ENCODE data around the gene PAK5.

Gene PAK5

GRCh38 chr20:9739991-9740390, 98.9 kb downstream of the PAK5 start:
- H3K27ac ChIP-seq (ENCODE audit: insufficient read depth in 1 of 2, low read depth in 1 of 2, low read length in 2 of 2, poor library complexity in 1 of 2, severe bottlenecking in 2 of 2) = no peak overlapping the region
- H3K4me3 ChIP-seq (ENCODE audit: control insufficient read depth in 1 of 7, extremely low read depth in 1 of 7, insufficient read depth in 4 of 7, low read depth in 2 of 7, low read length in 6 of 7) = no peak overlapping the region
- H3K9me3 ChIP-seq (ENCODE audit: control extremely low read depth in 1 of 5, control insufficient read depth in 4 of 5, insufficient read depth in 2 of 5, low read depth in 1 of 5, low read length in 4 of 5) = no peaks in the 10 kb centered on the region
- POLR2A ChIA-PET = no interaction called here
- CTCF ChIA-PET = no interaction called here
- no peak for DNase-seq
- H3K36me3 ChIP-seq (ENCODE audit: control insufficient read depth in 4 of 4, insufficient read depth in 4 of 4, low read length in 3 of 4) = no peaks in the 10 kb centered on the region
- no peaks in the 10 kb centered on the region for H3K27me3 ChIP-seq (replicated peaks in 2 of 5; ENCODE audit: control insufficient read depth in 4 of 5, insufficient read depth in 5 of 5, low read length in 4 of 5)
- no peaks in the 10 kb centered on the region for H3K4me1 ChIP-seq (ENCODE audit: control extremely low read depth in 1 of 4, control insufficient read depth in 4 of 4, insufficient read depth in 4 of 4, low read length in 3 of 4)
- no CpG with 5 or more reads among the region's 4 CpGs for WGBS (ENCODE audit: insufficient coverage)

GRCh38 chr20:9736373-9736772, 102.5 kb downstream of the PAK5 start:
- 100% methylated on average over 2 of the region's 2 CpGs for WGBS (ENCODE audit: insufficient coverage)
- no peak for DNase-seq
- Histone ChIP-seq H3K4me3 (ENCODE audit: control insufficient read depth in 1 of 7, extremely low read depth in 1 of 7, insufficient read depth in 4 of 7, low read depth in 2 of 7, low read length in 6 of 7) (no peak overlapping the region), H3K27me3 (replicated peaks in 2 of 5; ENCODE audit: control insufficient read depth in 4 of 5, insufficient read depth in 5 of 5, low read length in 4 of 5) (no peaks in the 10 kb centered on the region), H3K4me1 (ENCODE audit: control extremely low read depth in 1 of 4, control insufficient read depth in 4 of 4, insufficient read depth in 4 of 4, low read length in 3 of 4) (no peaks in the 10 kb centered on the region), H3K9me3 (ENCODE audit: control extremely low read depth in 1 of 5, control insufficient read depth in 4 of 5, insufficient read depth in 2 of 5, low read depth in 1 of 5, low read length in 4 of 5) (no peaks in the 10 kb centered on the region), H3K36me3 (ENCODE audit: control insufficient read depth in 4 of 4, insufficient read depth in 4 of 4, low read length in 3 of 4) (no peaks in the 10 kb centered on the region), H3K27ac (ENCODE audit: insufficient read depth in 1 of 2, low read depth in 1 of 2, low read length in 2 of 2, poor library complexity in 1 of 2, severe bottlenecking in 2 of 2) (no peak overlapping the region)
- CTCF ChIA-PET = no interaction called here
- POLR2A ChIA-PET = no interaction called here

- 100% methylated on average over 4 of the region's 7 CpGs for WGBS (ENCODE audit: insufficient coverage)
- Histone ChIP-seq H3K4me1 (ENCODE audit: control extremely low read depth in 1 of 4, control insufficient read depth in 4 of 4, insufficient read depth in 4 of 4, low read length in 3 of 4) (no peaks in the 10 kb centered on the region), H3K4me3 (ENCODE audit: control insufficient read depth in 1 of 7, extremely low read depth in 1 of 7, insufficient read depth in 4 of 7, low read depth in 2 of 7, low read length in 6 of 7) (no peak overlapping the region), H3K9me3 (ENCODE audit: control extremely low read depth in 1 of 5, control insufficient read depth in 4 of 5, insufficient read depth in 2 of 5, low read depth in 1 of 5, low read length in 4 of 5) (no peaks in the 10 kb centered on the region), H3K36me3 (ENCODE audit: control insufficient read depth in 4 of 4, insufficient read depth in 4 of 4, low read length in 3 of 4) (no peaks in the 10 kb centered on the region), H3K27ac (ENCODE audit: insufficient read depth in 1 of 2, low read depth in 1 of 2, low read length in 2 of 2, poor library complexity in 1 of 2, severe bottlenecking in 2 of 2) (no peak overlapping the region), H3K27me3 (replicated peaks in 2 of 5; ENCODE audit: control insufficient read depth in 4 of 5, insufficient read depth in 5 of 5, low read length in 4 of 5) (peaks cover 0 to 4% (median 0%) of the 10 kb centered on the region in 5 experiments)
- no peak for DNase-seq
- ChIA-PET POLR2A (no interaction called here), CTCF (no interaction called here)
Observed at GRCh38 chr20:9723501-9724202, 115.2 kb downstream of the PAK5 start.

GRCh38 chr20:9711872-9712271, 127.0 kb downstream of the PAK5 start:
- H3K27me3 ChIP-seq (replicated peaks in 2 of 5; ENCODE audit: control insufficient read depth in 4 of 5, insufficient read depth in 5 of 5, low read length in 4 of 5) = no peaks in the 10 kb centered on the region
- no CpG with 5 or more reads among the region's 2 CpGs for WGBS (ENCODE audit: insufficient coverage)
- ChIA-PET POLR2A (no interaction called here), CTCF (no interaction called here)
- H3K4me3 ChIP-seq (ENCODE audit: control insufficient read depth in 1 of 7, extremely low read depth in 1 of 7, insufficient read depth in 4 of 7, low read depth in 2 of 7, low read length in 6 of 7) = no peak overlapping the region
- no peaks in the 10 kb centered on the region for H3K36me3 ChIP-seq (ENCODE audit: control insufficient read depth in 4 of 4, insufficient read depth in 4 of 4, low read length in 3 of 4)
- no peaks in the 10 kb centered on the region for H3K9me3 ChIP-seq (ENCODE audit: control extremely low read depth in 1 of 5, control insufficient read depth in 4 of 5, insufficient read depth in 2 of 5, low read depth in 1 of 5, low read length in 4 of 5)
- no peak for DNase-seq
- no peaks in the 10 kb centered on the region for H3K4me1 ChIP-seq (ENCODE audit: control extremely low read depth in 1 of 4, control insufficient read depth in 4 of 4, insufficient read depth in 4 of 4, low read length in 3 of 4)
- H3K27ac ChIP-seq (ENCODE audit: insufficient read depth in 1 of 2, low read depth in 1 of 2, low read length in 2 of 2, poor library complexity in 1 of 2, severe bottlenecking in 2 of 2) = no peak overlapping the region

- ChIA-PET CTCF (no interaction called here), POLR2A (no interaction called here)
- no peak overlapping the region for H3K4me3 ChIP-seq (ENCODE audit: control insufficient read depth in 1 of 7, extremely low read depth in 1 of 7, insufficient read depth in 4 of 7, low read depth in 2 of 7, low read length in 6 of 7)
Observed at GRCh38 chr20:9710685-9711084, 128.2 kb downstream of the PAK5 start.

GRCh38 chr20:9705722-9706476, 133.0 kb downstream of the PAK5 start:
- ChIA-PET CTCF (no interaction called here), POLR2A (no interaction called here)
- H3K4me1 ChIP-seq (ENCODE audit: control extremely low read depth in 1 of 4, control insufficient read depth in 4 of 4, insufficient read depth in 4 of 4, low read length in 3 of 4) = no peaks in the 10 kb centered on the region
- no peak overlapping the region for H3K27ac ChIP-seq (ENCODE audit: insufficient read depth in 1 of 2, low read depth in 1 of 2, low read length in 2 of 2, poor library complexity in 1 of 2, severe bottlenecking in 2 of 2)
- 65% methylated on average over 4 of the region's 4 CpGs for WGBS (ENCODE audit: insufficient coverage)
- H3K9me3 ChIP-seq (ENCODE audit: control extremely low read depth in 1 of 5, control insufficient read depth in 4 of 5, insufficient read depth in 2 of 5, low read depth in 1 of 5, low read length in 4 of 5) = no peaks in the 10 kb centered on the region
- no peaks in the 10 kb centered on the region for H3K36me3 ChIP-seq (ENCODE audit: control insufficient read depth in 4 of 4, insufficient read depth in 4 of 4, low read length in 3 of 4)
- DNase-seq = no peak
- H3K4me3 ChIP-seq (ENCODE audit: control insufficient read depth in 1 of 7, extremely low read depth in 1 of 7, insufficient read depth in 4 of 7, low read depth in 2 of 7, low read length in 6 of 7) = no peak overlapping the region
- no peaks in the 10 kb centered on the region for H3K27me3 ChIP-seq (replicated peaks in 2 of 5; ENCODE audit: control insufficient read depth in 4 of 5, insufficient read depth in 5 of 5, low read length in 4 of 5)

More at GRCh38 chr20:9710685-9711084, 128.2 kb downstream of the PAK5 start:
- H3K4me1 ChIP-seq (ENCODE audit: control extremely low read depth in 1 of 4, control insufficient read depth in 4 of 4, insufficient read depth in 4 of 4, low read length in 3 of 4) = no peaks in the 10 kb centered on the region
- H3K9me3 ChIP-seq (ENCODE audit: control extremely low read depth in 1 of 5, control insufficient read depth in 4 of 5, insufficient read depth in 2 of 5, low read depth in 1 of 5, low read length in 4 of 5) = no peaks in the 10 kb centered on the region
- H3K27me3 ChIP-seq (replicated peaks in 2 of 5; ENCODE audit: control insufficient read depth in 4 of 5, insufficient read depth in 5 of 5, low read length in 4 of 5) = no peaks in the 10 kb centered on the region
- no peak overlapping the region for H3K27ac ChIP-seq (ENCODE audit: insufficient read depth in 1 of 2, low read depth in 1 of 2, low read length in 2 of 2, poor library complexity in 1 of 2, severe bottlenecking in 2 of 2)
- H3K36me3 ChIP-seq (ENCODE audit: control insufficient read depth in 4 of 4, insufficient read depth in 4 of 4, low read length in 3 of 4) = no peaks in the 10 kb centered on the region
- WGBS (ENCODE audit: insufficient coverage) = 89% methylated on average over 3 of the region's 3 CpGs
- DNase-seq = no peak

GRCh38 chr20:9699181-9699580, 139.7 kb downstream of the PAK5 start:
- POLR2A ChIA-PET = no interaction called here
- Histone ChIP-seq H3K4me1 (ENCODE audit: control extremely low read depth in 1 of 4, control insufficient read depth in 4 of 4, insufficient read depth in 4 of 4, low read length in 3 of 4) (no peaks in the 10 kb centered on the region), H3K4me3 (ENCODE audit: control insufficient read depth in 1 of 7, extremely low read depth in 1 of 7, insufficient read depth in 4 of 7, low read depth in 2 of 7, low read length in 6 of 7) (no peak overlapping the region), H3K27ac (ENCODE audit: insufficient read depth in 1 of 2, low read depth in 1 of 2, low read length in 2 of 2, poor library complexity in 1 of 2, severe bottlenecking in 2 of 2) (no peak overlapping the region), H3K27me3 (replicated peaks in 2 of 5; ENCODE audit: control insufficient read depth in 4 of 5, insufficient read depth in 5 of 5, low read length in 4 of 5) (peaks cover 0 to 2% (median 0%) of the 10 kb centered on the region in 5 experiments), H3K9me3 (ENCODE audit: control extremely low read depth in 1 of 5, control insufficient read depth in 4 of 5, insufficient read depth in 2 of 5, low read depth in 1 of 5, low read length in 4 of 5) (no peaks in the 10 kb centered on the region), H3K36me3 (ENCODE audit: control insufficient read depth in 4 of 4, insufficient read depth in 4 of 4, low read length in 3 of 4) (no peaks in the 10 kb centered on the region)
- CTCF ChIA-PET = no interaction called here
- DNase-seq = no peak

Data from common myeloid progenitor, CD34-positive (primary cell).